Inflammatory macrophage treated with lipopolysaccharide for 4 hours (primary cell): Measurements from ENCODE around the gene BMP4.

Source experiments
- DNase-seq: peaks from one replicate; pipeline ENCODE4 v3.0.0-alpha.2; 2020

BMP4 gene

DNA sequence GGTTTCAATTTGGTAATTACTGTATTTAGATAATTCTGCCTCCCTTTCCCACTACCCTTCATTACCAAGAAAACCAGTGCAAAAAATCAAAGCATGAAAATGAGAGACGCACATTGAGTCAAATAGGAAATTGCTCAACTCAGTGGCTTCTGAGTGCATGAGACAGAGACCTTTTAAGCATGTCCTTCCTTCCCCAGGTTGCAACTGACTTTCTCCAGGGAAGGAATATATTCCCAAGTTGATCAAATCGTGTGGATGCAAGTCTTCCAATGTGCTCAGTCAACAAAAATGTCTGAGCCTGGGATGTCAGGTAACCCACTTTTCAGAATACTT is 12.9 kb downstream of the BMP4 start:
- no peak for DNase-seq

GRCh38 chr14:53942970-53943750 is 13.5 kb downstream of the BMP4 start:
- DNase-seq, result no peak

GRCh38 chr14:53938136-53938837 is 18.3 kb downstream of the BMP4 start:
- DNase-seq, result no peak

GRCh38 chr14:53934778-53935414 is 21.7 kb downstream of the BMP4 start:
- DNase-seq, result no peak

DNA sequence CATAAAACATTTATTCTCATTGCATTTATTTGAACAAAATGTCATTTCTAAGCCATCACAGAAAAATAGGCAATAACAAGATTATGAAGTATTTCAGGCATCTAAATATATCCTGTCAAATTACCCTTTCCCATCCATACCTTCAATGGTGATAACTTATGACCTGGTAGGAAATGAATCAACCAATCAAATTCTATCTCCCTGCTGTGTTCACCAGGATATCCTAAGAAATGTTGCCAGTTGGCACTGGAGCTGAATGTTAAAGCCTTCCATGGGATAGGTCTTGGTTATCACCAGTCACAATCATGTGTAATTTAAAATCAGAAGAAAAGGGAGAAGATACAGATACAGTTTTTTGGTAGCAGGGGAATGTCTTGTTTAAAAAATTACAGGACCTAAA is 23.7 kb downstream of the BMP4 start:
- no peak for DNase-seq

DNA sequence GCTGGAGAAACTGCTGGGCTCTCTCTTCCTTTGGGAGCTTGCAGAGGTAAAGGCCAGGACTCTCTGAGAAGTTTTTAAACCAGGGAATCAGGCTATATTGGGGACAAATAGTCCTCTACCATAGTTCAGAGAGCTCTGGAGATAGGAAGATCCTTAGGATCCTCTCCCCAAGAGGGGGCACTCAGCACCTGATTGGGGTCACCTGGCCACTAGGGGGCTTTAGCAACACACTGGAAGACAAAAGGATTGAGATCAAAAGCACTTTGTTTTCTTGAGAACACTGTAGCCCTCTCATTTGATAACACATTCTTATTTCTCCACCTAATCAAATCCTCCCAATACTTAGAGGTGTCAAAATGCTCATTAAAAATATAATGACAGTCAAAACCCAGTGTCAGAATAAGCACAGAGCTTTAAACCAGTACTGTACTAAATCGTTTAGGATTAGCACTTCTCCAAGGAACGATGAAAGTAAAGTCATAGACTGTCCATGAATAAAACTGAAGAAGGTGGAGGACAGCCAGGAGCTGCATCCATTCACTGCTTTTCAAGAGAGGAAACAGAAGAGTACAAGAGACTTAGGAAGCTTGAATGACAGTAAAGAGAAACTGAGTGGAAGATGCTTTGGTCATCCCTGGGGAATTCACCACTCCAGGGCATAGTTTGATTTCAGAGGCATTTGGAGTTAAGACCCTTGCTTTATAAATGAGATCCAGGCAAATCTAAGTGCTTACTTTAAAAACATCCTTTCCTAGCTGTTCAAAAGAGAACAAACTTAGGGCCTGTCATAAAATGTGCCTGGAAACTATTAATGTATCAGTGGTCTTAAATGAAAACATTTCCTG is 26.5 kb downstream of the BMP4 start:
- DNase-seq, result no peak

GRCh38 chr14:53927171-53927570 is 29.5 kb downstream of the BMP4 start:
- DNase-seq, result no peak

GRCh38 chr14:53925201-53925766 is 31.3 kb downstream of the BMP4 start:
- no peak for DNase-seq

- no peak for DNase-seq
Measured at GRCh38 chr14:53924753-53925152, 31.9 kb downstream of the BMP4 start.

- no peak for DNase-seq
Measured at GRCh38 chr14:53921027-53921426, 35.6 kb downstream of the BMP4 start.

DNA sequence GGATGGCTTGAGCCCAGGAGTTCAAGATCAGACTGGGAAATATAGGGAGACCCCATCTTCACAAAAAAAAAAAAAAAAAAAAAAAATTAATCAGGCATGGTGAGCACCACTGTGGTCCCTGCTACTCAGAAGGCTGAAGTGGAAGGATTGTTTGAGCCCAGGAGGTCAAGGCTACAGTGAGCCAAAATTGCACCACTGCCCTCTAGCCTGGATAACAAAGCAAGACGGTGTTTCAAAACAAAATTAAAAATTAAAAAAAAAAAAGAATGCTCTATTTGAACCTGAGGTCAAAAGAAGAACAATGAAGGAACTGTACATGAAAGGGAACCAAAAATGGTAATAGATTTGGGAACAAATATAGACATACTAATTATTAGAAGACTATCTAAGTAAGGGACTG is 40.4 kb downstream of the BMP4 start:
- no peak for DNase-seq

DNA sequence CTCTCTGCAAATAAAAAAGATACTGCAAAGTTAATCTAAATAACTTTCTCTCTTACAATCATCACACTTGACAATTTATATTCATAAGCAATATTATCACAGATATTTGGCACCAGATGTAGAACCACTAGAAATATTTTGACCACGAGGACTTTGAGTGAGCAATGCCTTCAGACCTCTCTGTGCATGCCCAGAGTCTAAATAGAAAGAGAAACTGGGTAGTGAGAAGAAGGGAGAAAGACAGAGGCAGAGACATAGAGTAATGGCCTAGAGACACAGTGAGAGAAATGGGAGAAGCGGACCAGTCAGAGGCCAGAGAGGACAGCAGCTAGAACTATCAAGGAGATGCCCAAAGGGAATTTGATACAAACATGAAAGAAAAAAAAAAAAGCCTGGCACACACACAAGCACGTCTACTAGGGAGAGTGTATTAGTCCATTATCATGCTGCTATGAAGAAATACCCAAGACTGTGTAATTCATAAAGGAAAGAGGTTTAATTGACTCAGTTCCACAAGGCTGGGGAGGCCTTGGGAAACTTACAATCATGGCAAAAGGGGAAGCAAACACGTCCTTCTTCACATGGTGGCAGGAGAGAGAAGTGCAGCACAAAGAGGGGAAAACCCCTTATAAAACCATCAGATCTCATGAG is 41.1 kb downstream of the BMP4 start:
- no peak for DNase-seq

DNA sequence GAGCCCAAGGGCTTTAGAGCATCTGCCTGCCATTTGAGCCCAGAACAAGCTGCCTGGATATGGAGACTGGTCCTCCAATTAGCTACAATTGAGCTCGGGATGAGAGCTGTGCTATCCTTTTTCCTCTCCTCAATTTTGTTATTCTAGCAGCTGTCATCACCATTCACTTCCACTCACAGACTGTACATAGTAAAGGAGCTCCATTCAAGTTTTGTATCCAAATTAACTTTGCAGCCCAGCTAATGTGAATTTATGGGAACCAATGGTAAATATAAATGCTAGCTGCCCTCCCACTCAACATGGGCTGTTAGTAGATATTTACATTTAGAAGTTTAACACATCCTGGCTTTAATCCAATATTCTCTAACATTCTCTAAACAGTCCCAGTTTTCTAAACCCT is 44.6 kb downstream of the BMP4 start:
- no peak for DNase-seq

DNA sequence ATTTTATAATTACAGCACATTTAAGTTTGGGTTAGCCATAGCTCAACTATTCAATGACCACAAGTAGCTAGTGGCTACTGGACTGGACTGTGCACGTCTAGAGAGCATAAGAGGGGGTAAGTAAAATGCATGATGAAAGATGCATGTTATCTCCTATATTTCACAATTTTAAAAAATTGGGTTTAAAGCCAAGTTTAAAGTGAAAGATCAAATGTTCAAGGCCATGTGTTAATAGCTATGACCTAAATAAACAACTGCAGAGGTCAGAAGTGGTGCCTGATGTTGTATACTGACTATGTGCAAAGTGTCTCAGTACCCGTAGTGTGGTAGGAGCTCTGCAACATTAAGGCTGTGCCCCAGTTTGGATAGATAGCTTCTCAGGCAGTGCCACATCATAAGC is 48.2 kb downstream of the BMP4 start:
- DNase-seq, result no peak

DNA sequence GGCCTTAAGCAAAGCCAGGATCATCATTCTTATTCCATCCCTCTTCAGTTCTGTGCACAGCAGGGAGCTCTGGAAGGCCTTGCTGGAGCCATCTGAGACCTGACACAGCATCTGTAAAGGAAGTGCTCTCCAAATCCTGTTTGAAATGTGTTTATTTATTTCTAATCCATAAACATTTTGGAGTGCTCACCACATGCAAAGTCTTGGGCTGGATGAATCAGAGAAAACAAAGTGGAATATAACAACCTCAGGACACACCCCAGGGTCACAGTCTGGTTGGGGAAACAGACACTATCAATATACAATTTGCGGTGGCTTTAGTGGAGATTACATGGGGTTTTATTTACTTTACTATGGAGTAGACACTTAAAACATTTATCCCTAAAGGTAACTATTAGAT is 54.3 kb downstream of the BMP4 start:
- no peak for DNase-seq

DNA sequence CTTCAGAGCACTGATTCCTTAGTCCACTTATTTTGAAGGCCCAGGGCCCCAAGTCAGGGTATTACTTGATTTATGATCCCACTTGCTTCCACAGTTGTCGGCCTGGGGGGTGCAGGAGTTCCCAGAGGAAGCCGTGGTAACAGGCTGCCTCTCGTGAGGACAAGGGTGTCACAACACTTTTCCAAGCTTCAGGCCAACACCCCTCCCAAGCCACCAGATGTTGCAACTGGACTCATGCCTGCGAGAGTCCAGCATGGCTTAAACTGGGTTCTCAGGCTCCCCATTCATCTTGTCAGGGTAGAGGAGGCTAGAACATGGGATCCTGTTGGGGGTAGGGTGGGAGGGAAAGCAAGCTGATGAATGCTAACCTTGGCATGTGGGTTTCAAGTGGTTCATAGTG is 56.1 kb downstream of the BMP4 start:
- no peak for DNase-seq
